Measurements from ENCODE around the gene CNTRL. TPM values are rescaled to one million over a fixed set of nuclear protein-coding genes. Genes with fewer than 3 reads are reported as not detected.

Gene CNTRL
- polyA plus RNA-seq, 1 donor from 2014 or later = 16.0 TPM

DNA sequence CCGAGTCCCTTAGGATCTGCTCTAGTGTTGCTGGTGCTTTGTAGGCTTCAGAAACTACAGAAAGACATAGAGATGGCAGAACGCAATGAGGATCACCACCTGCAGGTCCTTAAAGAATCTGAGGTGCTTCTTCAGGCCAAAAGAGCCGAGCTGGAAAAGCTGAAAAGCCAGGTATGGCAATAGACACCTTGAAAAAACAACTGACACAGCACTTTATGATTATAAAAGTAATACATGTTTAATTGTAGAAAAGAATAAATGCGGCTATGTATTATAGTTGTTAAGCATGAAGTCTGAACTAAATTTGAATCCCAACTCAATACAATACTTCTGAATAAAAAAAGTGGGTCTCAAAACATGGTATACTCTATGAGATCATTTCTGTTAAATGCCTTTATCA lies 83.2 kb downstream of the CNTRL start (continued):
- TF ChIP-seq, protein P1, sequence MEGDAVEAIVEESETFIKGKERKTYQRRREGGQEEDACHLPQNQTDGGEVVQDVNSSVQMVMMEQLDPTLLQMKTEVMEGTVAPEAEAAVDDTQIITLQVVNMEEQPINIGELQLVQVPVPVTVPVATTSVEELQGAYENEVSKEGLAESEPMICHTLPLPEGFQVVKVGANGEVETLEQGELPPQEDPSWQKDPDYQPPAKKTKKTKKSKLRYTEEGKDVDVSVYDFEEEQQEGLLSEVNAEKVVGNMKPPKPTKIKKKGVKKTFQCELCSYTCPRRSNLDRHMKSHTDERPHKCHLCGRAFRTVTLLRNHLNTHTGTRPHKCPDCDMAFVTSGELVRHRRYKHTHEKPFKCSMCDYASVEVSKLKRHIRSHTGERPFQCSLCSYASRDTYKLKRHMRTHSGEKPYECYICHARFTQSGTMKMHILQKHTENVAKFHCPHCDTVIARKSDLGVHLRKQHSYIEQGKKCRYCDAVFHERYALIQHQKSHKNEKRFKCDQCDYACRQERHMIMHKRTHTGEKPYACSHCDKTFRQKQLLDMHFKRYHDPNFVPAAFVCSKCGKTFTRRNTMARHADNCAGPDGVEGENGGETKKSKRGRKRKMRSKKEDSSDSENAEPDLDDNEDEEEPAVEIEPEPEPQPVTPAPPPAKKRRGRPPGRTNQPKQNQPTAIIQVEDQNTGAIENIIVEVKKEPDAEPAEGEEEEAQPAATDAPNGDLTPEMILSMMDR (IDR thresholded peaks at IDR 0.05; ENCODE audit: poor library complexity, severe bottlenecking) = no peak

DNA sequence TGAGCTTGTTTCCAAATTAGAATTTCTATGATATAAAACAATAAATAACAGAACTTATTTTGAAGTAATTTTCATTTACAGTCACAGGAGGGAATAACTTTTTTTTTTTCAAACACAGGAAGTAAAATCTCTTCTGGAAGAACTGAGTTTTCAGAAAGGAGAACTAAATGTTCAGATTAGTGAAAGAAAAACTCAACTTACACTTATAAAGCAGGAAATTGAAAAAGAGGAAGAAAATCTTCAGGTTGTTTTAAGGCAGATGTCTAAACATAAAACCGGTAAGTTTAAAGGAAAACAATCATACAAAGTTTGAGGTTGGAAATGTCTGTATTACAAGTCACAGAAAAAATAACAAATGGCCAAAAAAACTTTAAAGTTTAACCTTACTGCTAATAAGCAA lies 85.3 kb downstream of the CNTRL start:
- H3K36me3 ChIP-seq (ENCODE audit: insufficient read depth, low read length) = peaks cover 7% of the 10 kb centered on the region
- no peak overlapping the region for H3K27ac ChIP-seq (ENCODE audit: low read length)
- TF ChIP-seq, protein P1 (IDR thresholded peaks at IDR 0.05; ENCODE audit: poor library complexity, severe bottlenecking) = no peak
- TF ChIP-seq MXI1 (conservative IDR thresholded peaks at IDR 0.05; ENCODE audit: poor library complexity, severe bottlenecking) (no peak), EP300 (conservative IDR thresholded peaks at IDR 0.05; ENCODE audit: poor library complexity, severe bottlenecking) (no peak), TAF1 (IDR thresholded peaks at IDR 0.05; ENCODE audit: low read depth) (no peak), SMC3 (conservative IDR thresholded peaks at IDR 0.05; ENCODE audit: poor library complexity) (no peak), RAD21 (conservative IDR thresholded peaks at IDR 0.05) (no peak), EZH2 (IDR thresholded peaks at IDR 0.05; ENCODE audit: borderline replicate concordance, insufficient read depth, low read length, poor library complexity, severe bottlenecking) (no peak), POLR2AphosphoS5 (IDR thresholded peaks at IDR 0.05) (no peak)
- TF ChIP-seq, protein P2, sequence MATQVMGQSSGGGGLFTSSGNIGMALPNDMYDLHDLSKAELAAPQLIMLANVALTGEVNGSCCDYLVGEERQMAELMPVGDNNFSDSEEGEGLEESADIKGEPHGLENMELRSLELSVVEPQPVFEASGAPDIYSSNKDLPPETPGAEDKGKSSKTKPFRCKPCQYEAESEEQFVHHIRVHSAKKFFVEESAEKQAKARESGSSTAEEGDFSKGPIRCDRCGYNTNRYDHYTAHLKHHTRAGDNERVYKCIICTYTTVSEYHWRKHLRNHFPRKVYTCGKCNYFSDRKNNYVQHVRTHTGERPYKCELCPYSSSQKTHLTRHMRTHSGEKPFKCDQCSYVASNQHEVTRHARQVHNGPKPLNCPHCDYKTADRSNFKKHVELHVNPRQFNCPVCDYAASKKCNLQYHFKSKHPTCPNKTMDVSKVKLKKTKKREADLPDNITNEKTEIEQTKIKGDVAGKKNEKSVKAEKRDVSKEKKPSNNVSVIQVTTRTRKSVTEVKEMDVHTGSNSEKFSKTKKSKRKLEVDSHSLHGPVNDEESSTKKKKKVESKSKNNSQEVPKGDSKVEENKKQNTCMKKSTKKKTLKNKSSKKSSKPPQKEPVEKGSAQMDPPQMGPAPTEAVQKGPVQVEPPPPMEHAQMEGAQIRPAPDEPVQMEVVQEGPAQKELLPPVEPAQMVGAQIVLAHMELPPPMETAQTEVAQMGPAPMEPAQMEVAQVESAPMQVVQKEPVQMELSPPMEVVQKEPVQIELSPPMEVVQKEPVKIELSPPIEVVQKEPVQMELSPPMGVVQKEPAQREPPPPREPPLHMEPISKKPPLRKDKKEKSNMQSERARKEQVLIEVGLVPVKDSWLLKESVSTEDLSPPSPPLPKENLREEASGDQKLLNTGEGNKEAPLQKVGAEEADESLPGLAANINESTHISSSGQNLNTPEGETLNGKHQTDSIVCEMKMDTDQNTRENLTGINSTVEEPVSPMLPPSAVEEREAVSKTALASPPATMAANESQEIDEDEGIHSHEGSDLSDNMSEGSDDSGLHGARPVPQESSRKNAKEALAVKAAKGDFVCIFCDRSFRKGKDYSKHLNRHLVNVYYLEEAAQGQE (IDR thresholded peaks at IDR 0.05; ENCODE audit: borderline replicate concordance) = no peak

DNA sequence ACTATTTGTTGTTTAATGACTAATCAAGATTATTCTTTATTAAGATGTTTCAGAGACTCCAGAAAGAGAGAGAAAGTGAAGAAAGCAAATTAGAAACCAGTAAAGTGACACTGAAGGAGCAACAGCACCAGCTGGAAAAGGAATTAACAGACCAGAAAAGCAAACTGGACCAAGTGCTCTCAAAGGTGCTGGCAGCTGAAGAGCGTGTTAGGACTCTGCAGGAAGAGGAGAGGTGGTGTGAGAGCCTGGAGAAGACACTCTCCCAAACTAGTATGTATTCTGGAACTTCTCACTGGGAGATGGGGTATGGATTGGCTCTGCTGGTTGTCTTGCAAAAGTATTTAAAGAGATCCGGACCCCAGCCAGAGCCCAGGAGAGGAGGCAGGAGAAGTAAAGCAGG lies 93.3 kb downstream of the CNTRL start:
- H3K9me2 ChIP-seq (ENCODE audit: insufficient read depth, low read length) = no peaks in the 10 kb centered on the region
- H3K4me3 ChIP-seq (ENCODE audit: low read length) = no peak overlapping the region
- no peaks in the 10 kb centered on the region for H3K27me3 ChIP-seq (ENCODE audit: insufficient read depth, low read depth, low read length)
- no peak overlapping the region for H3K4me2 ChIP-seq (ENCODE audit: low read length)
- H3K9me3 ChIP-seq (ENCODE audit: low read length) = no peaks in the 10 kb centered on the region
- peaks cover 22% of the 10 kb centered on the region for H3K36me3 ChIP-seq (ENCODE audit: insufficient read depth, low read length)
- H3K9ac ChIP-seq (ENCODE audit: low read length) = no peak overlapping the region
- H2AFZ ChIP-seq (ENCODE audit: low read depth, low read length) = no peak overlapping the region
- H3F3A ChIP-seq (ENCODE audit: insufficient read depth, low read length, poor library complexity, severe bottlenecking) = no peaks in the 10 kb centered on the region
- TF ChIP-seq, protein P1 (IDR thresholded peaks at IDR 0.05; ENCODE audit: poor library complexity, severe bottlenecking) = no peak
- no peak for TF ChIP-seq POLR2AphosphoS5 (IDR thresholded peaks at IDR 0.05)
- TF ChIP-seq SMC3 (conservative IDR thresholded peaks at IDR 0.05; ENCODE audit: poor library complexity) = no peak
- no peak for TF ChIP-seq RAD21 (conservative IDR thresholded peaks at IDR 0.05)
- TF ChIP-seq MXI1 (conservative IDR thresholded peaks at IDR 0.05; ENCODE audit: poor library complexity, severe bottlenecking) = no peak
- no peak for TF ChIP-seq TAF1 (IDR thresholded peaks at IDR 0.05; ENCODE audit: low read depth)
- TF ChIP-seq EP300 (conservative IDR thresholded peaks at IDR 0.05; ENCODE audit: poor library complexity, severe bottlenecking) = no peak
- TF ChIP-seq EZH2 (IDR thresholded peaks at IDR 0.05; ENCODE audit: borderline replicate concordance, insufficient read depth, low read length, poor library complexity, severe bottlenecking) = no peak
- TF ChIP-seq, protein P2 (IDR thresholded peaks at IDR 0.05; ENCODE audit: borderline replicate concordance) = no peak
- no peaks in the 10 kb centered on the region for H4K20me1 ChIP-seq (ENCODE audit: insufficient read depth)
- H3K79me2 ChIP-seq (replicated peaks; ENCODE audit: insufficient read depth, low read length) = no peaks in the 10 kb centered on the region
- no peak overlapping the region for H3K27ac ChIP-seq (ENCODE audit: low read length)

More for the DNA sequence above, 85.3 kb downstream of the CNTRL start:
- Histone ChIP-seq H2AFZ (ENCODE audit: low read depth, low read length) (no peak overlapping the region), H4K20me1 (ENCODE audit: insufficient read depth) (no peaks in the 10 kb centered on the region), H3K9ac (ENCODE audit: low read length) (no peak overlapping the region), H3F3A (ENCODE audit: insufficient read depth, low read length, poor library complexity, severe bottlenecking) (no peaks in the 10 kb centered on the region), H3K79me2 (replicated peaks; ENCODE audit: insufficient read depth, low read length) (no peaks in the 10 kb centered on the region), H3K9me2 (ENCODE audit: insufficient read depth, low read length) (no peaks in the 10 kb centered on the region), H3K4me2 (ENCODE audit: low read length) (no peak overlapping the region), H3K27me3 (ENCODE audit: insufficient read depth, low read depth, low read length) (no peaks in the 10 kb centered on the region), H3K4me3 (ENCODE audit: low read length) (no peak overlapping the region), H3K9me3 (ENCODE audit: low read length) (no peaks in the 10 kb centered on the region)

Data from neural cell (in vitro differentiated cells).